ENCODE results near the gene PRKCE.

PRKCE gene

DNA sequence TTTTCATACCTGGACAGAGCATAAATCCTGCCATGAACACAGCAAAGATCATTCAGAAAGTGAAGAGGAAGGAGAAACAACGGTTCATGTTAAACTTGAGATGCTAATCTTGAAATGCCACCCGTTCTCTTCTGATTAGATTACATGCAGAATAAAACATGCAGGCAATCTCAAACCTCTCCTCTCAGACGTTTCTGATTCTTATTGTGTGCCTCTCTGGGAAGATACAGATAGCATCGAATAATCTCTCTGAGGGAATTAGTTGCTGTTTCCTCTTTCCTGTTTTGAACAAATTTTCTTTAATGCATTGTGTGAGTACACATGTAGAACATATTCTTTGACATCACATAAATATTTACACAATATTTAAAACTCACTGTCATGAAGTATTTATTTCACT lies 313.4 kb downstream of the PRKCE start:
- DNase-seq (ENCODE audit: low read depth) = no peak

DNA sequence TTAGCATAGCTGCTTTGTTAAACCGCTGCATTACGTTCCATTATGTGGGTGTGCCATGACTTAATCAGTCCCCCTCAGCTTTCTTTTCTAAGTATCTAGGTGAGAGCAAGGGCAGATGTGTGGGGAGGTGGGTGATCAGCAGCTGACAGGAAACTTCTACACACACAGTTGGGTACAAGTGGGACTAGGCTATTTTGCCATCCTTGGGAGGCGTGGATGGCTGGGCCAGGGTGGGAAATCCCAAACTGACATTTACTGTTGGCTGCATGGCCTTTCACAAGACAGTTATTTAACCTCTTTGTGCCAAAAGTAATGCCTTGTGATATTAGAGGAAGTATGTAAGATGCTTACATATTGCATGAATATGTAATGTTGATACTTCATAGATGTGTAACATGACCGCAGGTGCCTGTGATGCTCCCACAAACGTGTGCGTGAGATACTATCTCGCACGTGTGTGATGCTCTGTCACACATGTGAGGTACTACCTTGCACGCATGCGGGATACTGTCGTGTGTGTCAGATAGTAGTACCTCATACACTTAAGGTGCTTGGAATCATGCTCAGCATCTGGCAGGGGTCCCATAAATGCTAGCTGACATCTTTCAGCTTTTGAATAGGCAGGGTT lies 314.5 kb downstream of the PRKCE start:
- no peak for DNase-seq (ENCODE audit: low read depth)

DNA sequence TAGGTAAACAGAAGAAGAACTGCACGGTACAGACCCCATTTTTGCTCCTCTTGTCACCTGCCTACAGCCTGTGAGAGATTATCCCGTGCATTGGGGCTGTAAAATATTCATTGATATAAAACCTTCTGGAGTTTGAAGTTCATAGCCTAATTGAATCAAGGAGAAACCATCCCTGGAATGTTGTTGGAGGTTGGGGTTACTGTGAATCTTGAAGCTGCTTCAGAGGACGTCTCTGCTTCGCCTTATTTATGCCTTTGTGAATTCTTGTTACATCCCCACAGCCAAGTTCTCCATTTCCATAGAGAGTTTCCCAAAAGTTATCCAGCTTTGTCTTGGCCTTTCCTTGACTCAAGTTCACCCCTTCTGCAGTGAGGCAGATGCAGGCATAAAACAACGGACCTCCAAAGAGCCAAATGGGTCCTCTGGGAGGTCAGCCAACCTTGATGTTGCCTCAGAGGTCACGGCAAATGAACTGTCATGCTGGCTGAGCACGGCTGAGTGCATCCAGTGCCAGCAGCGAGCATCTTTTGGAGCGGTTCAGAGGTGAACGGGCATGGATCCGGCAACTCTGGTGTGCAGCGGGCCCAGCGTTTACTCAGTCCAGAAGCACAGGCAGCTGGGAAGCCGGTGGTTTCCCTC lies 317.6 kb downstream of the PRKCE start:
- no peak for DNase-seq (ENCODE audit: low read depth)

DNA sequence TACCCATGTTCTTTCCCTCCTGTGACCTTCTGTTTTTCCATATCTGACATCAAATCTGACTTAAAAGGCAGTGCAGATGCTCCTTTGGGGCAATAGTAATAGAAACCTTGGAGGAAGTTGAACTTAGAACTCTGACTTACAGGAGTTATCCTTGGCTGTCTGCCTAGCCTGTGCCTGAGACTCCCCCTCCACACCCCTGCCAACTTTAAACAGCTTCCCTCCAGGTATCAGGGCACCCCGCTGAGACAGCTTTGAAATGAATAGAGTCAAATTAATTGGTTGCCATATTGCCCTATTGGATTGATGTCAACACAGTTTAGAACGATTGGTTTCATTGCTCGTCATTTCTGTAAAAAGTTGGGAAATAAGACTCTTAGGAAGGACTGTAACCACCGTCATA lies 322.0 kb downstream of the PRKCE start:
- no peak for DNase-seq (ENCODE audit: low read depth)

DNA sequence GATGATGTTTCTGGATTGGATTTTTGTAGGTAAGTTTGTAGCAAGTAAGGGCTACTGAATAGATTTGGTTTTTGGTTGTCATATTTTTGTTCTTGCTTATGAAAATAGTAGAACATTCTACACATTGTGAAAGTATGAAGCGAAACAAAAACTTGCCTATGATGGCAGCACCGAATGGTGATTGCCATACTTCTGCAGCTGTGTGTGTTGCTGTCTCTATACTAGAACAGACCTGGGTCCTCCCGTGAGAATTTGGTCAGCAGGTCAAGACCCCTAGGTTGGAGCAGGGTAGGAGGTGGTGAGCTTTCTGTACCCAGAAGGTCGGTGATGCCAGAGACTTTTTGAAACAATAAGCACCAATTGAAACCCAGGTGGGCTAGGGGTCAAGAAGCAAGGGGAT lies 322.6 kb downstream of the PRKCE start:
- DNase-seq (ENCODE audit: low read depth) = no peak

DNA sequence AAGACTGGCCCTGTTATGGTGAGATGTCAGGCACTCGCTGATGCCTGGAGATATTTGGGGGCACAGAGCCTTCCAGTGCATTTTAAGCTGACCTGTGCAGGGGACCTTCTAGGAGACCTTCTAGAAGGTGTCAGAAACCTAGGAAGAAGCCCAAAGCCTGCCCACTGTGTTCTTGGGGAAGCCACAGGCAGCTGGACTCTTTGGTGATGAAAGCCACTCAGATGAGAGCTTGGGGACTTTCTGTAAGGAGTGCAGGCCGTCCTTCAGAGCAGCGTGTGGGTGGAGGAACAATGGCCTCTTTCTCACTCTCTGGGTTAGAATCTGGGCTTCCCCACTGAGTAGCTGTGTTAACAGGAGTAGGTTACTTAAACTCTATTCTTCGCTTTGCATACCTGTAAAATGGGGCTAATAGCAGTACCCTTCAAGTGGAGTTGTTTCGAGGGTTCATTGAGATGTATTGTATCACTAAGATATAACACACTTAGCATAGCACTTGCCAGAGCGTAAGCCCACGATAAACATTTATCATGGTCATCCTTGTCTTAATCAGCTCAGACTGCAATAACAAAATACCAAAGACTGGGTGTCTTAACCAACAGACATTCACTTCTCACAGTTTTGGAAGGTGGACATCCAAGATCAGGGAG lies 323.4 kb downstream of the PRKCE start:
- no peak for DNase-seq (ENCODE audit: low read depth)

DNA sequence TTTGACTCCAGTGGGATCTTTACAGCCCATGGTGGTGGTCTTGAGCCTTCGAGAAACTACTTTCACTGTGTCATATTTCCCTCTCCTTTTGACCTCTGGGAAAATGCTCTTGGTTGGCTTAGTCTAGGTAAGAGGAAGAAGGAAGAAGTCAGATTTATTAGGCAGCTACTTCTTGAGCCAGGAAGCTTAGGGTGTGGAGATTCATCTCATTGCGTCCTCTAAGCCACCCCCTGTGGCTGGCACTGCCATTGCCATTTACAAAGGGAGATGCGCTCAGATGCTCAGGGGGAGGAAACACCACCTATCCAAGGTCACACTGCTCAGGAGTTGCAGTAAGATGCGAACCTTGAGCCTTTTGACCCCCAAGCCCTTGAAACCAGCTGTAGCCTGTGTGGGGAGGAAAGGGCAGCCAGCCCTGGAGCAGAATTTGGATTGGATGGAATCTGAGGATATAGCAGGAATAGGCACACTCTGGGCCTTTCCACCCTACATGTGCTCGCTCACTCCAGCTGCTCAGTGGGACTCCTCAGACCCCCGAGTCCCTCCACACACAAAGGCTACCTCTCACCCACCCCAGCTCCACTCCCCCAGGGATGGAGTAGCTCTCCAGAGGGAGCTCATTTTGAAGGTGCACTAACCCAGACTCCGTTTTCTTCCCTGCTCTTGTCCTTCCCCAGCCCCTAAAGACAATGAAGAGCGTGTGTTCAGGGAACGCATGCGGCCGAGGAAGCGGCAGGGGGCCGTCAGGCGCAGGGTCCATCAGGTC lies 324.5 kb downstream of the PRKCE start:
- DNase-seq (ENCODE audit: low read depth) = no peak

GRCh38 chr2:45978302-45978859 lies 326.9 kb downstream of the PRKCE start:
- no peak for DNase-seq (ENCODE audit: low read depth)

GRCh38 chr2:45979065-45979464 lies 327.6 kb downstream of the PRKCE start:
- DNase-seq (ENCODE audit: low read depth) = no peak

- no peak for DNase-seq (ENCODE audit: low read depth)
Observed at GRCh38 chr2:45980161-45980865, 328.8 kb downstream of the PRKCE start.

DNA sequence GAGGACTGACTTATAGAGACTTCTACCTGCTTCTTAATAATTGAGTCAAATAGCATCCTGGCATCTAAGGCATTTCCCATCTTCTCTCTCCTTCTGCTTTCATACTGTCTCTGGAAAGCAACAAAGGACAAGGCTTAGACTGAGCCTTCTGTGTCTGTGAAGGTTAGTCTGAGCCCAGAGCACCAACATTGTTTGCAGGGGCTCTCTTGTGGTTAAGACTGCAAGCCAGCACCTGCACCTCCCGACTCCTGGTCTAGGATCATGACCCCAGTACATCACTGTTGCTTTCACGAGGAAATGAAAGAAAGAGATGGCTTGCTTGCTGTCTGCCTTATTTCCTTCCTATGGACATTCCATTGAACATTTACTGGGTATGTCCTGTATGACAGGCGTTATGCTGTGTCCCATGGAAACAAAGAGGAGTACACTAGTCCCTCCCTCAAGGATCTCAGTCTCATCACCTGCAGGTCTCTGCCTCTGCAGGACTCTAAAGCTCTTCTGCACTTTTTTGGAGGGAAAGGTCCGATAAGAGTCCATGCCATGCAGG lies 330.0 kb downstream of the PRKCE start:
- DNase-seq (ENCODE audit: low read depth) = no peak

GRCh38 chr2:45982096-45982495 lies 330.6 kb downstream of the PRKCE start:
- no peak for DNase-seq (ENCODE audit: low read depth)

- no peak for DNase-seq (ENCODE audit: low read depth)
Observed at GRCh38 chr2:45983213-45983612, 331.7 kb downstream of the PRKCE start.

GRCh38 chr2:45984366-45984765 lies 332.9 kb downstream of the PRKCE start:
- no peak for DNase-seq (ENCODE audit: low read depth)

DNA sequence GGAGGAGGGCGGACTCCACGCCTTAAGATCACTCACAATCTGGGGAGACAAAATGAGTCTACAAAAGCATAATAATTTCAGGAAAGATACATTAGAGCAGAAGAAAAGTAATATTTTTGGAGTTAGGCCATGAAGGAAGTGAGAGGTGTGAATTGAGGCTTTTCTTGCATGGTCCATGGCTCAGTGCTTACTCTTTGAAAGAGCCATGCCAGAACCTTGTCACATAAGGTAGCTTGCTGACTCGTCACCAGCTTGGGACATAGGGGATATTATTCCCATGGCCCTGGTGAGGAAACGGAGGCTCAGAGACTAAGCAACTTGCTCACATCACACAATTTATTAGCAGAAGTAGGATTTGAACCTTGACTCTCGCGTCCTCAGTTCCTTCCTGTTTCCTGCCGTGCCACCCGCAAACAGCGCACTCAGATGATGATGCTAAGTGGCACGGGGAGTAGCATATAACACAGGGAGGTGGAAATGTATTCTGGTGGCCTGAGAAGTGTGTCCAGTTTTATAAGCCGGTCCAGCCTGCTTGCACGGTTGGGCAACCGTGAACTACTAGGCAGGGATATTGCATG lies 333.5 kb downstream of the PRKCE start:
- DNase-seq (ENCODE audit: low read depth) = no peak

GRCh38 chr2:45986509-45986908 lies 335.0 kb downstream of the PRKCE start:
- no peak for DNase-seq (ENCODE audit: low read depth)

- DNase-seq (ENCODE audit: low read depth) = no peak
Observed at GRCh38 chr2:45987856-45988255, 336.4 kb downstream of the PRKCE start.

- no peak for DNase-seq (ENCODE audit: low read depth)
Observed at GRCh38 chr2:45988879-45989278, 337.4 kb downstream of the PRKCE start.

DNA sequence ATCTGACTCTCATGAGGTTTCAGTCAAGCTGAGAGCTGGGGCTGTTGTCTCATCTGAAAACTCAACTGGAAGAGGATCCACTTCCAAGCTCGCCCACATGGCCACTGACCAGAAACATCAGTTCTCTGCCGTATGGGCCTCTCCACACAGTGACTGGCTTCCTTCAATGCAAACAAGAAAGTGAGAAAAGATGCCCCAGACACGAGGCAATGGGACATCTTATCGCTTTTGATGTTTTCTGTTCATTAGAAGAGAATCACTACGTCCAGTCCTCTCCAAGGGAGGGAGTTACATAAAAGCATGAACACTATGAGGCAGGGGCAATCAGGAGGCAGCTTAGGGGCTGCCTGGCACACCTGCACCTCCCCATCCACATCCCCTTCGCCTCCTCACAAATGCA lies 338.7 kb downstream of the PRKCE start:
- no peak for DNase-seq (ENCODE audit: low read depth)

DNA sequence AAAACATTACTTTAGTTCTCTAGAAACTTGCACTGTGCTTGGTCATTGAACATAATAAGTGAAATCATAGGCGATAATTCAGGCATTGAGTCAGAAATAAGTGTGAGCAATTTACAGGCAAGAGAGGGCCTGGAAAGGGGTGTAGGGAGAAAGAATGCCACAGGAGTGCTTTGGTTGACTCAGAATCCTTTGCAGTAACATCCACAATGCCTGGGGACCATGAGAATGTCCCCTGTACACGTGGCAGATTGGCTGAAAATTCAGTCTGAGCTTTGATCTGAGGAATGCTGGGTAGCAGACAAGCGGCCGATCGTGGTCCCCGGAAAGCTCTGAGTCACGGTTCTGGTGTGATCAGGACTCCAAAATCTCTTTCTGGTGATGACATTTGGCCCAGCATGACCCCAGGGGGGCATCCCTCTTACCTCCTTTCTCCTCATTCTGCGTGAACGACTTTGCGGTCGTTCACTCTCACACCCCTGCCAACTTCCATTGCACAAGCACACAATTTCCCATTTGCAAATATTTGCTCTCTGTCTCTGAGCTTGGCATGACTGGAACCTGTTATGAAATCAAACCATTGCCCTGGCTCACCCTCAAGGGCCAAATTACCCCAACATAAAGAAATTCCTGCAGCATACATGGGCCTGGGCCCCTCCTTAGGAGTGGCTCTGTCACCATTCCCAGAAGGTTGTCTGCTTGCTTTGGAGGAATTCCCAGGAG lies 340.7 kb downstream of the PRKCE start:
- DNase-seq (ENCODE audit: low read depth) = no peak

All from activated gamma-delta T cell treated with anti-CD3 and anti-CD28 coated beads, Interleukin-2, amount 50 U/mL, for 16 hours (primary cell).